Fibroblast of pulmonary artery (primary cell): ENCODE results near the gene DENND6B.

Experiments
- DNase-seq: peaks from one replicate; pipeline ENCODE4 v3.0.0-alpha.2; 2010; ENCODE audit warnings: low read depth
- H3K4me3 ChIP-seq: replicated peaks from 2 replicates; pipeline ENCODE4 v1.5.1; 2011; ENCODE audit warnings: low read depth, mild to moderate bottlenecking, control low read depth, low read length, moderate library complexity
- CTCF ChIP-seq: IDR thresholded peaks from 2 replicates; pipeline ENCODE4 v1.5.1; 2011; ENCODE audit warnings: mild to moderate bottlenecking, control low read depth, low read length, inconsistent platforms; ENCODE audit errors: missing control alignments

The DENND6B gene

GRCh38 chr22:50285568-50286229 is 41.1 kb downstream of the DENND6B start:
- no peak for TF ChIP-seq CTCF
- H3K4me3 ChIP-seq = no peak overlapping the region
- DNase-seq = no peak

DNA sequence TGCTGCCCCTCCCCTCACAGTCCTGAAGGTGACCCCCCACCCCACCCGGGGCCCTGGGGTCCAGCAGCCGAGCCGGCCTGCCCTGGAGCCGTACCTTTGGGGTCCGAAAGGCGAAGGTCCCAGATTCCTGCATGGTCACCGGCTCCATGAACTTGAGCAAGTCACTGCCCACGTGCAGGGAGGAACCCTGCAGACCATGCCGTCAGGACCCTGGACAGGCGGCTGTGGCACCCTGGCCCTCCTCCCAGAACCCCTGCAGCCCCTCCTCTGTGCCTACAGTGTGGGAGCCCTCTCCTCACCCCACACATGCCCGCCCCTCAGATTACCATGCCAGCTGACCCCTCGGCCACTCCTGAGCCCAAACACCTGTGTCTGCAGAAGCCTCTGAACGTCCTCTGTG is 42.3 kb downstream of the DENND6B start:
- TF ChIP-seq CTCF = no peak
- DNase-seq = no peak
- no peak overlapping the region for H3K4me3 ChIP-seq

DNA sequence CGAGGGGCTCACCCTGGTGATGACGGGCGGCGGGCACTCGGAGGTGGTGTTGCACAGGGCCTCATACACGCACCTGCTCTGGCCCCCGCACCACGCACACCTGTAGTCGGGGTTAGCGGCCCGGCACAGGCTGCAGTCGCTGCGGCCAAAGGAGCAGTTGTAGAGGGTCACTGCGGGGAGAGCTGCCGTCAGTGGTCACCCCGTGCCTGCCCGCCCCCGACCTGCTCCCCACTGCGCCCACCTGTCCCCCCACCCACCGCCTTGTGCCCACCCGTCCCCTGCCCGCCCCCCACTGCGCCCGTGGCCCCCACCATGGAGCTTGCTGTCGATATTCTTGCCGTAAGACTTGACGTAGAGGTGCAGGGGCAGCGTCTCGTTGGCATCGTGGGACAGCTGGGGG is 43.0 kb downstream of the DENND6B start:
- H3K4me3 ChIP-seq = no peak overlapping the region
- DNase-seq = no peak
- no peak for TF ChIP-seq CTCF

DNA sequence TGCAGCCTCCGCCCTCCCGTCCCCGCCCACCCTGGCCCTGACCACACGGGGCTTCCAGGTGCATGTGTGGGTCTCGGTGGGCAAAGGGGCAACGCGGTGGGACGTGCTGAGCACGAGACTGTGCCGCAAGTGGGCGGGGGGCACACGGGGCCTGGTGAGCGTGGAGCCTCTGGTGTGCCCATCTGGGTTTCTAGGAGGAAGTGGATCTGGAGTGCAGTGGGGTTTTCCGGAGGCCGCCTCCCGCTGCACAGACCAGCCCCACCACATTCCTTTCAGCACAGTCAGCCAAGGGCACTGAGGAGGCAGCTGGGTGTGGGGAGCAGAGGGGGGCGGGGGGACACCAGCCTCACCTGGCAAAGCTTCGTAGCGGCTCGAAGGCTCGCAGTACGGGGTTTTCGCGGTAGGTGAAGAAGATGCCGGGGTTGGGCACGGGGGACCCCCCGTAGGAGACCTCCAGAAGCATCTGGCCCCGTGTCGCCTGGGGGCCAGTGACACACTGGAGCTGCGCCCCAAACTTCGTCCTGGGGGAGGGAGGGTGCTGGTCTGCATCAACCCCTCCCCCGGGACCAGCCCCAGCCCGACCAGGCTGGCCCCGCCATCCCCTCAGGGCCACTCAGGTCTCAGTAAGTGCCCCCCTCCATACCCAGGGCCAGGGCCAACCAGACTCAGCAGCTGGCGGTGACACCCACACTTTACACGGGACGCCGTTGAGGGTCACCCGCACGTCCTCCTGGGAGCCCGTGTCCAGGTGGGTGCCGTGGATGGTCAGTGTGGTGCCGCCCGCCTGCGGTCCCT is 44.3 kb downstream of the DENND6B start:
- peak; percentile 53 for DNase-seq
- H3K4me3 ChIP-seq = no peak overlapping the region
- TF ChIP-seq CTCF = no peak

DNA sequence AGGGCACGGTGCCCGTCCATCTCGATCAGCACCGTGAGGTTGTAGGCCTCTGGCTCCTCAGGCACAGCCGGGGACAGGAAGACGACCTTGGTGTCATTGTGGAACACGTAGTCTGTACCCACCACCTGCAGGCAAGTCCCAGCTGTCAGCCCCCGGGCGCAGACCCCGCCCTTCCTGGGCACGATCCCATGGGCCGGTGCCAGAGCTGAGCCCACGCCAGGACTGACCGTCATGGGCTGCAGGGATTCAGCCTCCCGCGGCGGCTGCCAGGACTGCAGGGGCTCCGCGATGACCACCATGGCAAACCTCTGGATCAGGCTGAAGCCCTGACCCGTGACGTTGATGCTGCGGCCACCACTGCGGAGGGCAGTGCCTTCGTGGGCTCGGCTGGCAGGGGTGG is 44.9 kb downstream of the DENND6B start:
- H3K4me3 ChIP-seq = no peak overlapping the region
- DNase-seq = no peak
- TF ChIP-seq CTCF = no peak

- no peak for DNase-seq
- TF ChIP-seq CTCF = no peak
- no peak overlapping the region for H3K4me3 ChIP-seq
Observed at GRCh38 chr22:50281384-50281760, 45.4 kb downstream of the DENND6B start.
